GM13977 (cell line): ENCODE results near the gene ATP2C2.
"Not testable (repeated sequence)": the region's sequence is repeated elsewhere in the genome, so short reads cannot be mapped to it uniquely, and the experiment has no call there.

Experiments
- DNase-seq: peaks from one replicate; pipeline ENCODE4 v3.0.0; 2012; ENCODE audit warnings: low spot score
- CTCF ChIP-seq: IDR thresholded peaks from 2 replicates; pipeline ENCODE4 v1.5.1; 2012; ENCODE audit warnings: mild to moderate bottlenecking, control low read depth; ENCODE audit not compliant: insufficient read depth; ENCODE audit errors: extremely low read depth, missing control alignments
- in situ Hi-C: fragments of 300-500 bp; cut with MboI; formaldehyde crosslinking; loops from one replicate; pipeline ENCODE4 v1.12.0; 2022; ENCODE audit warnings: low sequenced_read_pairs, low pct_unique_long_range_greater_than_20kb, mixed read lengths, inconsistent platforms; ENCODE audit not compliant: unreplicated experiment

Gene ATP2C2

GRCh38 chr16:84446596-84447392, 78.5 kb downstream of the ATP2C2 start:
- DNase-seq: no peak
- no peak for TF ChIP-seq CTCF
- in situ Hi-C loops: no loop called here

DNA sequence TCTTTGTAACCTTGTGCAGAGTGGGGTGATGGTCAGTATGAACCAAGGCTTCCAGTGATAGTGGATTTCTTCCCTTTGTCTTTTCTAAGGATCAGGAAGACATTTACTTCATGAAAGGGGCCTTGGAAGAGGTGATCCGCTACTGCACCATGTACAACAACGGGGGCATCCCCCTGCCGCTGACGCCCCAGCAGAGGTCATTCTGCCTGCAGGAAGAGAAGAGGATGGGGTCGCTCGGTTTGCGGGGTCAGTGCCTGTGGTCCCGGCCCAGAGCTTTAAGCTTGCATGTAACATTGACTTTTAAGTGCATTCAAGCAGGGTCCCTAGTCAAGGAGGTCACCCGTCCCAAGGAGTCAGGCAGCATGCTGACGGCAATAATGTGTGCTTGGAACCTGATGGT, 80.1 kb downstream of the ATP2C2 start:
- no peak for DNase-seq
- in situ Hi-C loops: no loop called here
- no peak for TF ChIP-seq CTCF

GRCh38 chr16:84449156-84450140, 81.1 kb downstream of the ATP2C2 start:
- TF ChIP-seq CTCF: no peak
- in situ Hi-C loops: no loop called here
- DNase-seq: no peak

- TF ChIP-seq CTCF: no peak
- in situ Hi-C loops: no loop called here
These were observed 82.0 kb downstream of the ATP2C2 start for GRCh38 chr16:84450176-84450865.

GRCh38 chr16:84451010-84451676, 82.8 kb downstream of the ATP2C2 start:
- DNase-seq, in situ Hi-C loops: not testable (repeated sequence)

More at GRCh38 chr16:84450176-84450865, 82.0 kb downstream of the ATP2C2 start:
- no peak for DNase-seq

- in situ Hi-C loops: no loop called here
- DNase-seq: no peak
- TF ChIP-seq CTCF: no peak
These were observed 83.4 kb downstream of the ATP2C2 start for GRCh38 chr16:84451781-84452180.
